Nephron (organoid): ENCODE measurements around the gene SH3GLB1.
A peak's percentile ranks its signal among the peaks of the same experiment; 100 is the strongest.
"Not testable (repeated sequence)": the region's sequence is repeated elsewhere in the genome, so short reads cannot be mapped to it uniquely, and the experiment has no call there.

Source experiments
- H3K27ac Mint-ChIP-seq, 3 experiments: 2 replicates each; pipeline ENCODE4 v1.8.0; 2020; ENCODE audit warnings: mixed read lengths in 3 of 3, mild to moderate bottlenecking in 2 of 3, moderate library complexity in 1 of 3
- H3K27me3 Mint-ChIP-seq: 2 replicates; pipeline ENCODE4 v1.8.0; 2021; ENCODE audit warnings: low read depth, mild to moderate bottlenecking, moderate library complexity, mixed read lengths
- H3K36me3 Mint-ChIP-seq: 2 replicates; pipeline ENCODE4 v1.8.0; 2020; ENCODE audit warnings: low read depth, mixed read lengths
- H3K4me1 Mint-ChIP-seq: 2 replicates; pipeline ENCODE4 v1.8.0; 2020; ENCODE audit warnings: mixed read lengths
- H3K4me3 Mint-ChIP-seq, 3 experiments: 2 replicates each; pipeline ENCODE4 v1.8.0; 2020; ENCODE audit warnings: mild to moderate bottlenecking in 3 of 3, mixed read lengths in 3 of 3, moderate library complexity in 2 of 3
- H3K9me3 Mint-ChIP-seq: 2 replicates; pipeline ENCODE4 v1.8.0; 2020; ENCODE audit warnings: mixed read lengths
- CTCF ChIP-seq, 3 experiments: fragments of 200-600 bp; sonication (generic); IDR thresholded peaks; one replicate each; pipeline ENCODE4 v1.5.0; 2021; ENCODE audit warnings: antibody characterized with exemption in 3 of 3; ENCODE audit not compliant: unreplicated experiment in 3 of 3

The SH3GLB1 gene

GRCh38 chr1:86704458-86704971, at the start of gene SH3GLB1:
Gene SH3GLB1, plus strand, starts transcription at chr1:86704576. Its CDS starts 324 bp downstream, at chr1:86704900.
- Mint-ChIP-seq H3K9me3 (no peaks in the 10 kb centered on the region), H3K4me1 (peaks cover 34% of the 10 kb centered on the region), H3K27ac (peak within 1 kb of the TSS; percentile 95 to 100 (median 99)), H3K36me3 (peaks cover 10% of the 10 kb centered on the region), H3K27me3 (peaks cover 8% of the 10 kb centered on the region), H3K4me3 (peak within 1 kb of the TSS; percentile 99)
- peak; percentile 93 to 99 (median 96) for TF ChIP-seq CTCF (IDR thresholded peaks at IDR 0.05; ENCODE audit: unreplicated experiment in 3 of 3)

GRCh38 chr1:86658381-86658780, 46.0 kb upstream of the SH3GLB1 start:
- H3K36me3 Mint-ChIP-seq, H3K27me3 Mint-ChIP-seq, H3K4me3 Mint-ChIP-seq, H3K27ac Mint-ChIP-seq, H3K4me1 Mint-ChIP-seq: not testable (repeated sequence)
- peaks cover 10% of the 10 kb centered on the region for H3K9me3 Mint-ChIP-seq

- H3K4me3 Mint-ChIP-seq, result no peak overlapping the region
- H3K27me3 Mint-ChIP-seq, result no peaks in the 10 kb centered on the region
- no peaks in the 10 kb centered on the region for H3K36me3 Mint-ChIP-seq
- peaks cover 20% of the 10 kb centered on the region for H3K9me3 Mint-ChIP-seq
- no peak for TF ChIP-seq CTCF (IDR thresholded peaks at IDR 0.05; ENCODE audit: unreplicated experiment in 3 of 3)
- peak overlapping the region in 1 of 3 experiments; percentile 44 for H3K27ac Mint-ChIP-seq
- H3K4me1 Mint-ChIP-seq, result peaks cover 8% of the 10 kb centered on the region
Observed at GRCh38 chr1:86666368-86666767, 38.0 kb upstream of the SH3GLB1 start.

- no peaks in the 10 kb centered on the region for H3K9me3 Mint-ChIP-seq
- no peaks in the 10 kb centered on the region for H3K4me1 Mint-ChIP-seq
- no peaks in the 10 kb centered on the region for H3K27me3 Mint-ChIP-seq
- no peak overlapping the region for H3K27ac Mint-ChIP-seq
- no peak overlapping the region for H3K4me3 Mint-ChIP-seq
- TF ChIP-seq CTCF (IDR thresholded peaks at IDR 0.05; ENCODE audit: unreplicated experiment in 3 of 3), result peak in 2 of 3 experiments; percentile 10 to 41
- no peaks in the 10 kb centered on the region for H3K36me3 Mint-ChIP-seq
Observed at GRCh38 chr1:86687595-86687994, 16.8 kb upstream of the SH3GLB1 start.

- Mint-ChIP-seq H3K27ac (no peak overlapping the region), H3K4me1 (no peaks in the 10 kb centered on the region), H3K36me3 (no peaks in the 10 kb centered on the region), H3K27me3 (peaks cover 6% of the 10 kb centered on the region), H3K4me3 (no peak overlapping the region), H3K9me3 (no peaks in the 10 kb centered on the region)
- no peak for TF ChIP-seq CTCF (IDR thresholded peaks at IDR 0.05; ENCODE audit: unreplicated experiment in 3 of 3)
Observed at GRCh38 chr1:86692641-86693040, 11.7 kb upstream of the SH3GLB1 start.

GRCh38 chr1:86695400-86695799, 9.0 kb upstream of the SH3GLB1 start:
- no peaks in the 10 kb centered on the region for H3K36me3 Mint-ChIP-seq
- peaks cover 6% of the 10 kb centered on the region for H3K27me3 Mint-ChIP-seq
- H3K4me1 Mint-ChIP-seq, result no peaks in the 10 kb centered on the region
- H3K4me3 Mint-ChIP-seq, result no peak overlapping the region
- no peak overlapping the region for H3K27ac Mint-ChIP-seq
- no peak for TF ChIP-seq CTCF (IDR thresholded peaks at IDR 0.05; ENCODE audit: unreplicated experiment in 3 of 3)
- no peaks in the 10 kb centered on the region for H3K9me3 Mint-ChIP-seq
